Testis (tissue), 3 donors: ENCODE measurements around the gene MBOAT7. TPM values are rescaled to one million over a fixed set of nuclear protein-coding genes. Genes with fewer than 3 reads are reported as not detected.

Experiments
- DNase-seq: peaks from one replicate; pipeline ENCODE4 v3.0.0-alpha.2; 2019
- H3K27ac ChIP-seq, 2 donors: fragments of 200-600 bp; sonication (generic); one replicate each; pipeline ENCODE4 v1.5.1; 2019
- H3K27me3 ChIP-seq: fragments of 200-600 bp; sonication (generic); one replicate; pipeline ENCODE4 v1.5.1; 2019
- H3K36me3 ChIP-seq: fragments of 200-600 bp; sonication (generic); one replicate; pipeline ENCODE4 v1.5.1; 2017; ENCODE audit warnings: low read depth; ENCODE audit errors: missing control alignments
- H3K4me1 ChIP-seq: fragments of 200-600 bp; sonication (generic); one replicate; pipeline ENCODE4 v1.5.1; 2019
- H3K4me3 ChIP-seq, 2 donors: fragments of 200-600 bp; sonication (generic); one replicate each; pipeline ENCODE4 v1.5.1; 2017 to 2019
- H3K9me3 ChIP-seq: fragments of 200-600 bp; sonication (generic); one replicate; pipeline ENCODE4 v1.5.1; 2017
- POLR2A ChIP-seq: fragments of 450-650 bp; IDR thresholded peaks from one replicate; pipeline ENCODE4 v1.6.1; 2017; ENCODE audit warnings: antibody characterized with exemption, mild to moderate bottlenecking, moderate library complexity
- WGBS, 2 donors: methylation state at CpG; one replicate each; pipeline ENCODE4 v1.1.5; 2018; 5-methylcytosine and 5-hydroxymethylcytosine counted together
- intact Hi-C: fragments of 100-400 bp; cut with DNase I; formaldehyde crosslinking; loops from one replicate; pipeline ENCODE4 v1.15.1; 2023; ENCODE audit warnings: low total_unique reads
- polyA plus RNA-seq: library from polyadenylated mRNA; stranded (reverse); fragments of 350-450 nt; fragmentation: Illumina TruSeq; extraction: RNeasy Lipid Tissue Mini Kit (QIAGEN cat#74804); gene quantifications from one replicate; pipeline ENCODE4 v1.2.3, GENCODE V29; 2014; ENCODE audit warnings: low read depth, low replicate concordance; ENCODE audit not compliant: insufficient read depth
- total RNA-seq, 2 donors: library from RNA; depleted of rRNA; stranded (reverse); fragments of >200 nt; gene quantifications; one replicate each; pipeline ENCODE4 v1.2.3, GENCODE V29; 2016
- TF ChIP-seq, protein P1 (sequence below), 3 experiments: fragments of 450-650 bp in 2 of 3; fragments of 200-600 bp in 1 of 3; sonication (generic) in 1 of 3; IDR thresholded peaks; one replicate each; pipeline ENCODE4 v1.5.1; 2016 to 2019; ENCODE audit warnings: antibody characterized with exemption in 3 of 3, mild to moderate bottlenecking in 2 of 3, moderate library complexity in 1 of 3

MBOAT7 gene
- total and polyA plus RNA-seq, 3 donors from 2014 or later: 218 to 482 (median 479) TPM

DNA sequence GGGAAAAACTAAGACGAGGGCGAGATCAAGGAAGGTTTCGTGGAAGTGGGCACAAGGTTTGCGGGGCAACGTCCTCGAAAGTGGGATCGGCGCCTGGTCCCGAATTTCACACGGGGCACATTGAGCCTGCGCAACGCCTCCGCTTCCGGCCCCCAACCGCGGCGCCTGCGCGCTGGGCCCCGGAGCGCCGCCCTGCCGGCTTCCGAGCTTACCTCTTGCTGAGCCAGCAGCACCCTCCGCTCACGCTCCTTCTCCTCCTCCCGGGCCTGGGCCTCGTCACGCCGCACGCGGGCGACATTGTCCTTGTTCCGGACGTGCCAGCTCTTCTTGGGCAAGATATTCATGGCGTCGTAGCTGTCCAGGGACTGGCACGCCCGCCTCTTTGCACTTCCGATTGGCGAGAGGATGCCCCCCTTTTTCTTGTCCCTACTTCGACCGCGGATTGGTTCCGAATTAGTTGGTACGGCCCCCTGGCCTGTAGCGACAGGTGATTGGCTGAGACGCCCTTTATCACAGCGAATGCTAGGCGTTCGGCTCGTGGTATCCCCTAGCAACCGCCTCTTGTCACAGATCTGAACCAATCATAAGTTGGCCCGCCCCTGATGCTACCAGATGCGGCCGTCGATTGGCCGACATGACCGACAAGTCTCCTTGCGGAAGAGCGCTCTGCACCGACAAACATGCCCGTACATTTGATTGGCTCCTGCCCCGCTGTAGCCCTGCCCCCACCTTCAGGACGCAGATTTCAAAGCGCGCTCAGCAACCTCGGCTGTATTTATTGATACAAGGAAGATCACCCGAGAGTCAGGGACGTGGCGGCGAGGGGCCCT is 29.8 kb downstream of the MBOAT7 start, which contains the start of gene LENG1:
Gene LENG1, minus strand, starts transcription at position 370 of the 830 bp plus-strand sequence. Its CDS starts 26 bp downstream, at position 344.
- Histone ChIP-seq H3K27ac (peak within 1 kb of the TSS; percentile 93 to 97), H3K9me3 (no peaks in the 10 kb centered on the region), H3K27me3 (no peaks in the 10 kb centered on the region), H3K4me3 (peak within 1 kb of the TSS; percentile 76 to 78), H3K36me3 (no peaks in the 10 kb centered on the region), H3K4me1 (peaks cover 20% of the 10 kb centered on the region)
- WGBS, 2 donors: 0% methylated on average over 11 to 72 of the region's 72 CpGs
- intact Hi-C loops: no loop called here
- no peak for TF ChIP-seq POLR2A
- TF ChIP-seq, protein P1, sequence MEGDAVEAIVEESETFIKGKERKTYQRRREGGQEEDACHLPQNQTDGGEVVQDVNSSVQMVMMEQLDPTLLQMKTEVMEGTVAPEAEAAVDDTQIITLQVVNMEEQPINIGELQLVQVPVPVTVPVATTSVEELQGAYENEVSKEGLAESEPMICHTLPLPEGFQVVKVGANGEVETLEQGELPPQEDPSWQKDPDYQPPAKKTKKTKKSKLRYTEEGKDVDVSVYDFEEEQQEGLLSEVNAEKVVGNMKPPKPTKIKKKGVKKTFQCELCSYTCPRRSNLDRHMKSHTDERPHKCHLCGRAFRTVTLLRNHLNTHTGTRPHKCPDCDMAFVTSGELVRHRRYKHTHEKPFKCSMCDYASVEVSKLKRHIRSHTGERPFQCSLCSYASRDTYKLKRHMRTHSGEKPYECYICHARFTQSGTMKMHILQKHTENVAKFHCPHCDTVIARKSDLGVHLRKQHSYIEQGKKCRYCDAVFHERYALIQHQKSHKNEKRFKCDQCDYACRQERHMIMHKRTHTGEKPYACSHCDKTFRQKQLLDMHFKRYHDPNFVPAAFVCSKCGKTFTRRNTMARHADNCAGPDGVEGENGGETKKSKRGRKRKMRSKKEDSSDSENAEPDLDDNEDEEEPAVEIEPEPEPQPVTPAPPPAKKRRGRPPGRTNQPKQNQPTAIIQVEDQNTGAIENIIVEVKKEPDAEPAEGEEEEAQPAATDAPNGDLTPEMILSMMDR (IDR thresholded peaks at IDR 0.05): peak in 1 of 3 experiments; percentile 27
- peak; percentile 100 for DNase-seq

DNA sequence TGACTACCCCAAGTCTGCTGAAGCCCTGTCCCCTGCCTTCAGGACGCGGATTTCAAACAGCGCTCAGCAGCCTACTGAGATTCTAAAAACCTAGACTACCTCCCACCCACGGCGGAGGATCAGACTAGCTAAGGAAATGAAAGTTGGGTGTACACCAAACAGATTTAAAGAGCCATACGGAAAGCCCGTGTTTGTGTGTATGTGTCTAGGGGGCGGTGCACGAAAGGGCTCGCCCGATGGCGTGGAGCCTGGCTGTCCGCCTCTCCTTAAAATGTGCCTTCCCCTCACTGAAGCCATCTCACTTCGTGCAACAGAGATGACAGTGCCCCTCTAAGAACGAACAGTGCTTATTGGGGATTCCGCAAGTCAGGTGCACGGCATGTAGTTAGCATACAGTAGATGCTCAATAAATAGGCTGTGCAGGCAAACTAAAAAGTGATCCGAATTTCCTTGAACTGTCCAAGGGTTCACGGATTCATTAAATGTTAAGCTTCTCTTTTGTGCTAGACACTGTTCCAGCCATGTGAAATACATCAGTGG is 30.5 kb downstream of the MBOAT7 start:
- DNase-seq: no peak
- H3K27ac ChIP-seq: peak overlapping the region; percentile 93 to 97
- TF ChIP-seq, protein P1 (IDR thresholded peaks at IDR 0.05): no peak
- TF ChIP-seq POLR2A: no peak
- peak overlapping the region; percentile 76 to 78 for H3K4me3 ChIP-seq
- H3K27me3 ChIP-seq: no peaks in the 10 kb centered on the region
- intact Hi-C loops: no loop called here
- WGBS, 2 donors: 7% methylated on average over 19 of the region's 19 CpGs
- no peaks in the 10 kb centered on the region for H3K36me3 ChIP-seq
- no peaks in the 10 kb centered on the region for H3K9me3 ChIP-seq
- peaks cover 20% of the 10 kb centered on the region for H3K4me1 ChIP-seq

- 92 to 93% methylated on average over 2 to 3 of the region's 3 CpGs for WGBS, 2 donors
- peaks cover 20% of the 10 kb centered on the region for H3K4me1 ChIP-seq
- no peak for DNase-seq
- no peak overlapping the region for H3K27ac ChIP-seq
- no peak overlapping the region for H3K4me3 ChIP-seq
- H3K27me3 ChIP-seq: no peaks in the 10 kb centered on the region
- TF ChIP-seq, protein P1 (IDR thresholded peaks at IDR 0.05): no peak
- TF ChIP-seq POLR2A: no peak
- intact Hi-C loops: no loop called here
- no peaks in the 10 kb centered on the region for H3K36me3 ChIP-seq
- H3K9me3 ChIP-seq: no peaks in the 10 kb centered on the region
These were observed 32.4 kb downstream of the MBOAT7 start for GRCh38 chr19:54156953-54157352.

- Histone ChIP-seq H3K9me3 (no peaks in the 10 kb centered on the region), H3K4me1 (peaks cover 20% of the 10 kb centered on the region), H3K36me3 (no peaks in the 10 kb centered on the region), H3K27me3 (no peaks in the 10 kb centered on the region), H3K4me3 (no peak overlapping the region), H3K27ac (no peak overlapping the region)
- WGBS, 2 donors: 73 to 77% methylated on average over 9 to 11 of the region's 11 CpGs
- intact Hi-C loops: no loop called here
- no peak for DNase-seq
- TF ChIP-seq, protein P1 (IDR thresholded peaks at IDR 0.05): no peak
- no peak for TF ChIP-seq POLR2A
These were observed 32.9 kb downstream of the MBOAT7 start for GRCh38 chr19:54156490-54156889.
